GM18511 (cell line): Measurements from ENCODE around the gene SWSAP1.
"Not testable (repeated sequence)": the region's sequence is repeated elsewhere in the genome, so short reads cannot be mapped to it uniquely, and the experiment has no call there.

Source experiments
- ATAC-seq: cut with Tn5 transposase; IDR thresholded peaks from one replicate; pipeline ENCODE4 v1.9.1; 2021; ENCODE audit warnings: mild to moderate bottlenecking, moderate library complexity; ENCODE audit not compliant: unreplicated experiment

SWSAP1 gene

DNA sequence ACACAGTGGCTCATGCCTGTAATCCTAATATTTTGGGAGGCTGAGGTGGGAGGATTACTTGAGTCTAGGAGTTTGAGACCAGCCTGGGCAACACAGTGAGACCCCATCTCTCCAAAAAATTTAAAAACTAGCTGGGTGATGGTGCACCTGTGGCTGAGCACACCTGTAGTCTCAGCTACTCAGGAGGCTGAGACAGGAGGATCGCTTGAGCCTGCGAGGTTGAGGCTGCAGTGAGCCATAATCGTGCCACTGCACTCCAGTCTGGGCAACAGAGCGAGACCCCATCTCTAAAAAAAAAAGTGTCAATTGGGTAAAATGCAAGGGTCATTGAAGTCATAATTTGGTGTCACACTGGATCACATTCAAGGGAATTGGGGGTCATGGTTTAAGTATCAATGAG lies 20.4 kb upstream of the SWSAP1 start:
- not testable (repeated sequence) for ATAC-seq

- ATAC-seq = no peak
Measured at GRCh38 chr19:11355160-11356073, 19.0 kb upstream of the SWSAP1 start, which contains the start of gene PLPPR2. TSS of gene PLPPR2 (plus strand) at chr19:11355432. CDS start at chr19:11357674, 2,242 bp downstream.

GRCh38 chr19:11356074-11356397 lies 18.4 kb upstream of the SWSAP1 start:
- no peak for ATAC-seq

GRCh38 chr19:11356676-11357550 lies 17.6 kb upstream of the SWSAP1 start:
- ATAC-seq = no peak

DNA sequence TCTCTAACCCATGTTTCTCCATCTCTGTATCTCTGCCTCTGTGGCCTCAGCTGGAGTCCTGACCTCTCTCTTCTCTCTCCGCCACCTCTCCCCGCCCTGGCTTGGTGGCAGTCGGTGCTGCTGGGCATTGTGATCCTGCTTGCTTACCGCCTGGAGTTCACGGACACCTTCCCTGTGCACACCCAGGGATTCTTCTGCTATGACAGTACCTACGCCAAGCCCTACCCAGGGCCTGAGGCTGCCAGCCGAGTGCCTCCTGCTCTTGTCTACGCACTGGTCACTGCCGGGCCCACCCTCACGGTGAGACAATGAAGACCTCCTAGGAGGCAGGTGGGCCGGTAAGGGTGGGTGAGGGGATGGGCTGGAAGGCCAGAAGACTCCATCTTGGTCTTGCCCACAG lies 15.0 kb upstream of the SWSAP1 start:
- ATAC-seq = no peak

GRCh38 chr19:11361037-11361770 lies 13.3 kb upstream of the SWSAP1 start:
- ATAC-seq = no peak

- no peak for ATAC-seq
Measured at GRCh38 chr19:11361771-11362731, 12.4 kb upstream of the SWSAP1 start.

- no peak for ATAC-seq
Measured at GRCh38 chr19:11363881-11364280, 10.6 kb upstream of the SWSAP1 start.

GRCh38 chr19:11364296-11364904 lies 10.1 kb upstream of the SWSAP1 start:
- ATAC-seq = no peak

- ATAC-seq = no peak
Measured at GRCh38 chr19:11364935-11365334, 9.5 kb upstream of the SWSAP1 start.

GRCh38 chr19:11365557-11366117 lies 8.8 kb upstream of the SWSAP1 start:
- no peak for ATAC-seq

- ATAC-seq = no peak
Measured at GRCh38 chr19:11367528-11367927, 6.9 kb upstream of the SWSAP1 start.

GRCh38 chr19:11370744-11371143 lies 3.7 kb upstream of the SWSAP1 start:
- ATAC-seq = no peak

- ATAC-seq = no peak
Measured at GRCh38 chr19:11373166-11373884, 1.1 kb upstream of the SWSAP1 start.

- no peak for ATAC-seq
Measured at GRCh38 chr19:11373885-11374432, 507 bp upstream of the SWSAP1 start.

- peak; percentile 37 for ATAC-seq
Measured at GRCh38 chr19:11375143-11375948, 880 bp downstream of the SWSAP1 start.

DNA sequence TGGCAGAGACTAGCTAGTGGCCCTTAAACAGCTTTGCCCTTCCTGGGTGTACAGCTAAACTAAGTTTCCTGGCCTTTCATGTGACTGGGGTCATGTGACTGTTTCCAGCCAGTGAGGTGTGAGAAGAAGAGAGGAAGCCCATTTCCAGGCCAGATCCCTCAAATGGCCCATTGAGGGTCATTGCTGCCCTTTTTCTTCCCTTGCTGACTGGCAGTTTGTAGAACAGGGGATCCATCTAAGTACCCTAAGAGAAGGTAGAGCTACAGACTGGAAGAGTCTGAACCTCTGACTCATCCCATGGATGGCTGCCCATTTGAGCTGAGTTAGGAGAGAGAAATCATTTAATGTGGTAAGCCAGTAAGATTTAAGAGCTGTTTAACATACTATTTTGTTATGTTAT lies 2.8 kb downstream of the SWSAP1 start:
- ATAC-seq = no peak
